ENCODE data around the gene EPOP. TPM values are rescaled to one million over a fixed set of nuclear protein-coding genes. Genes with fewer than 3 reads are reported as not detected.

Gene EPOP
- total and polyA plus RNA-seq, 4 donors: 0.40 to 2.8 (median 2.2) TPM

DNA sequence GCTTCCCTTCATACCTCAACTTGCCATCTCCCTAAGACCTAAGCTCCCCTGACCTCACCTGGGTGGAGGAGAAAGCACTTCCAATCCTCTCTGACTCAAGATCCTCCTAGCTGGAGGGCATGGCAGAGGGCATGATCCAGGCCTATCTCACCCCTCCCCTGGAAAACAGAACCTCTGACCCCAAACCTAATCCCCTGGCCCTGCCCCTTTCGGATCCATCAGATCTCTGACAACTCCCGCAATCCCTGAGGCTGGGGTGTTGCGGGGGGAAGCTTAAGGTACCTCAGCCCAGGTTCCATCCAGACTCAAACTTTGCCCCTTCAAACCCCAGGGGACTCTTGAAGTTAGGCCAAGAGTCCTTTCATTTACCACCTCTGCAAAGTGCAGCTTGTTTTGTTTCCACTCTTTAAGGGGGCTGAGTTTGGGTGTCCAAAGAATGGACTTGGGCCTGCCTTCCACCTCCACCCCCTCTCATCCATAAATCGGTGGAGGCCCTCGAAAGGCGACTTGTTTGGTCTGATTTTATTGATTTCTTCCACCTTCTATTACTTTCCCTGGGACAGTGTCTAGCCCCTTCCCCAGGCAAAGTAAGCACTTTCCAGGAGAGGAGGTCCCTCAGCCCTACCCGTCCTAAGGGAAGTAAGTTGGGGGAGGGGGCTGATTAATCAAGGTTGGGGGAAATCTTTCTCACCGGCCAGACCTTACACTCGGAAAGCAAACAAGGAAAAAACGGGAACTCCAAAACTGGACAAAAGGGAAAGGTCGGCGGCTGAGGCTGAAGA is 2.6 kb downstream of the EPOP start:
- DNase-seq (no peak), ATAC-seq (ENCODE audit: insufficient read depth, low FRiP score) (no peak)
- H3K36me3 ChIP-seq (ENCODE audit: control insufficient read depth in 4 of 4, insufficient read depth in 4 of 4, low read length in 4 of 4): no peaks in the 10 kb centered on the region
- H3K9me3 ChIP-seq (ENCODE audit: control insufficient read depth in 4 of 4, insufficient read depth in 3 of 4, low read length in 3 of 4): no peaks in the 10 kb centered on the region
- peaks cover 0 to 9% (median 0%) of the 10 kb centered on the region in 5 donors for H3K4me1 ChIP-seq (ENCODE audit: control insufficient read depth in 5 of 5, insufficient read depth in 5 of 5, low read length in 5 of 5)
- H3K27ac ChIP-seq (ENCODE audit: low read depth in 1 of 2, low read length in 1 of 2): no peak overlapping the region
- no peak overlapping the region for H3K9ac ChIP-seq (ENCODE audit: insufficient read depth in 1 of 2, low read length in 2 of 2)
- no peak overlapping the region for H3K4me3 ChIP-seq
- peaks cover 4 to 69% (median 65%) of the 10 kb centered on the region in 3 donors for H3K27me3 ChIP-seq (ENCODE audit: control insufficient read depth in 3 of 3, insufficient read depth in 3 of 3, low read length in 2 of 3)
- TF ChIP-seq, protein P1, sequence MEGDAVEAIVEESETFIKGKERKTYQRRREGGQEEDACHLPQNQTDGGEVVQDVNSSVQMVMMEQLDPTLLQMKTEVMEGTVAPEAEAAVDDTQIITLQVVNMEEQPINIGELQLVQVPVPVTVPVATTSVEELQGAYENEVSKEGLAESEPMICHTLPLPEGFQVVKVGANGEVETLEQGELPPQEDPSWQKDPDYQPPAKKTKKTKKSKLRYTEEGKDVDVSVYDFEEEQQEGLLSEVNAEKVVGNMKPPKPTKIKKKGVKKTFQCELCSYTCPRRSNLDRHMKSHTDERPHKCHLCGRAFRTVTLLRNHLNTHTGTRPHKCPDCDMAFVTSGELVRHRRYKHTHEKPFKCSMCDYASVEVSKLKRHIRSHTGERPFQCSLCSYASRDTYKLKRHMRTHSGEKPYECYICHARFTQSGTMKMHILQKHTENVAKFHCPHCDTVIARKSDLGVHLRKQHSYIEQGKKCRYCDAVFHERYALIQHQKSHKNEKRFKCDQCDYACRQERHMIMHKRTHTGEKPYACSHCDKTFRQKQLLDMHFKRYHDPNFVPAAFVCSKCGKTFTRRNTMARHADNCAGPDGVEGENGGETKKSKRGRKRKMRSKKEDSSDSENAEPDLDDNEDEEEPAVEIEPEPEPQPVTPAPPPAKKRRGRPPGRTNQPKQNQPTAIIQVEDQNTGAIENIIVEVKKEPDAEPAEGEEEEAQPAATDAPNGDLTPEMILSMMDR (IDR thresholded peaks at IDR 0.05; ENCODE audit: control extremely low read depth, extremely low read depth): no peak
- 70 to 80% methylated on average over 12 of the region's 12 CpGs for WGBS, 2 donors

DNA sequence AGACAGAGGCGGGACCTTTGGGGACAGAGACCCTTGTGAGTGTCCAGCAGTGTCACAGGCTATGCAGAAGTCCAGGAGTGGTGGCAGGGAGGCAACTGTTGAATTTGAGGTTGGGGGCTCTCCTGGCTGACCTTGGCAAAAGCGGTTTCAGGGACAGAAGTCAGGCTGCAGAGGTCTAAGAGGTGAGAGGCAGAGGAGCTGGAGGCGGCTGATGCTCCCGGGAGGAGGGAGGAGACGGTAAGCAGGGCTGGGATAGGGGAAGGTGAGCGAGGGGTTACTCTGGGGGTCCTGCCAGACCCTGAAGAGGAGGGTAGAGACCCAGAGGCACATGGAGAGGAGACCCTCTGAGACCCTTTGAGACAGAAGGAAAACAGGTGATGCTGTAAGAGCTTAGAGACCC is 5.2 kb downstream of the EPOP start:
- Histone ChIP-seq H3K27me3 (ENCODE audit: control insufficient read depth in 3 of 3, insufficient read depth in 3 of 3, low read length in 2 of 3) (peaks cover 4 to 56% (median 49%) of the 10 kb centered on the region in 3 donors), H3K9ac (ENCODE audit: insufficient read depth in 1 of 2, low read length in 2 of 2) (no peak overlapping the region), H3K36me3 (ENCODE audit: control insufficient read depth in 4 of 4, insufficient read depth in 4 of 4, low read length in 4 of 4) (no peaks in the 10 kb centered on the region), H3K4me1 (ENCODE audit: control insufficient read depth in 5 of 5, insufficient read depth in 5 of 5, low read length in 5 of 5) (peaks cover 0 to 8% (median 0%) of the 10 kb centered on the region in 5 donors), H3K27ac (ENCODE audit: low read depth in 1 of 2, low read length in 1 of 2) (no peak overlapping the region), H3K9me3 (ENCODE audit: control insufficient read depth in 4 of 4, insufficient read depth in 3 of 4, low read length in 3 of 4) (no peaks in the 10 kb centered on the region), H3K4me3 (no peak overlapping the region)
- WGBS, 2 donors: 15% methylated on average over 6 of the region's 6 CpGs
- TF ChIP-seq, protein P1 (IDR thresholded peaks at IDR 0.05; ENCODE audit: control extremely low read depth, extremely low read depth): no peak
- ATAC-seq (ENCODE audit: insufficient read depth, low FRiP score) (no peak), DNase-seq (no peak)

DNA sequence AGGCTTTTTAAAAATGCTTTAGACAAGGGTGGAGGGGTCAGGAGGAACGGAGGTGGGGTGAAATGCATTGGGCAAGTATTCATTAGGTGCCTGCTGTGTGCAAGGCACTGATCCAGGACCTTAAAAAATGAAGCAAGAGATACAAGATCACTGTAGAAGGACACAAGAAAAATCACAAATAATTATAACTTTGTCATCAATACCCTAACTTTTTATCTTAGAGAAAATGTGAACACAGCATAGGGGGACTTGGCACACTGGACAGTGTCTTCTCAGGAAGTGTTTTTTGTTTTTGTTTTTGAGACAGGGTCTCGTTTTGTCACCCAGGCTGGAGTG is 7.0 kb downstream of the EPOP start:
- Histone ChIP-seq H3K4me1 (ENCODE audit: control insufficient read depth in 5 of 5, insufficient read depth in 5 of 5, low read length in 5 of 5) (peaks cover 0 to 5% (median 0%) of the 10 kb centered on the region in 5 donors), H3K36me3 (ENCODE audit: control insufficient read depth in 4 of 4, insufficient read depth in 4 of 4, low read length in 4 of 4) (no peaks in the 10 kb centered on the region), H3K4me3 (no peak overlapping the region), H3K9me3 (ENCODE audit: control insufficient read depth in 4 of 4, insufficient read depth in 3 of 4, low read length in 3 of 4) (no peaks in the 10 kb centered on the region), H3K27ac (ENCODE audit: low read depth in 1 of 2, low read length in 1 of 2) (no peak overlapping the region), H3K27me3 (ENCODE audit: control insufficient read depth in 3 of 3, insufficient read depth in 3 of 3, low read length in 2 of 3) (peaks cover 0 to 51% (median 45%) of the 10 kb centered on the region in 3 donors), H3K9ac (ENCODE audit: insufficient read depth in 1 of 2, low read length in 2 of 2) (no peak overlapping the region)
- TF ChIP-seq, protein P1 (IDR thresholded peaks at IDR 0.05; ENCODE audit: control extremely low read depth, extremely low read depth): no peak
- DNase-seq (no peak), ATAC-seq (ENCODE audit: insufficient read depth, low FRiP score) (no peak)
- 20 to 27% methylated on average over 2 of the region's 2 CpGs for WGBS, 2 donors

Data from lung (tissue), 12 donors.